GM18520 (cell line): ENCODE results near the gene ODF2.
"Not testable (repeated sequence)": the region's sequence is repeated elsewhere in the genome, so short reads cannot be mapped to it uniquely, and the experiment has no call there.

Experiments used
- ATAC-seq: cut with Tn5 transposase; IDR thresholded peaks from one replicate; pipeline ENCODE4 v1.9.1; 2021; ENCODE audit not compliant: unreplicated experiment

Gene ODF2

GRCh38 chr9:128423356-128423755 is 32.5 kb upstream of the ODF2 start:
- ATAC-seq: not testable (repeated sequence)

- ATAC-seq: no peak
Measured at GRCh38 chr9:128424268-128424780, 31.5 kb upstream of the ODF2 start.

GRCh38 chr9:128428644-128429512 is 26.9 kb upstream of the ODF2 start:
- ATAC-seq: no peak

GRCh38 chr9:128429513-128430086 is 26.2 kb upstream of the ODF2 start:
- no peak for ATAC-seq

GRCh38 chr9:128431207-128431606 is 24.6 kb upstream of the ODF2 start:
- ATAC-seq: no peak

GRCh38 chr9:128434340-128434739 is 21.5 kb upstream of the ODF2 start:
- no peak for ATAC-seq

GRCh38 chr9:128435611-128436010 is 20.2 kb upstream of the ODF2 start:
- ATAC-seq: no peak

- no peak for ATAC-seq
Measured at GRCh38 chr9:128438343-128439109, 17.3 kb upstream of the ODF2 start.

- no peak for ATAC-seq
Measured at GRCh38 chr9:128439273-128439672, 16.5 kb upstream of the ODF2 start.

- ATAC-seq: no peak
Measured at GRCh38 chr9:128442150-128442549, 13.7 kb upstream of the ODF2 start.

- not testable (repeated sequence) for ATAC-seq
Measured at GRCh38 chr9:128446505-128446904, 9.3 kb upstream of the ODF2 start.

GRCh38 chr9:128448746-128449145 is 7.1 kb upstream of the ODF2 start:
- no peak for ATAC-seq

GRCh38 chr9:128454991-128455390 is 815 bp upstream of the ODF2 start:
- ATAC-seq: no peak

GRCh38 chr9:128456613-128457061 is 831 bp downstream of the ODF2 start:
- peak; percentile 54 for ATAC-seq

- ATAC-seq: no peak
Measured at GRCh38 chr9:128457207-128457606, 1.4 kb downstream of the ODF2 start.

- no peak for ATAC-seq
Measured at GRCh38 chr9:128459011-128459410, 3.2 kb downstream of the ODF2 start.

GRCh38 chr9:128469070-128469469 is 13.3 kb downstream of the ODF2 start:
- no peak for ATAC-seq

- ATAC-seq: no peak
Measured at GRCh38 chr9:128470560-128470959, 14.8 kb downstream of the ODF2 start.

GRCh38 chr9:128473104-128473503 is 17.3 kb downstream of the ODF2 start:
- no peak for ATAC-seq

- no peak for ATAC-seq
Measured at GRCh38 chr9:128475867-128476266, 20.1 kb downstream of the ODF2 start.

- no peak for ATAC-seq
Measured at GRCh38 chr9:128479262-128479661, 23.5 kb downstream of the ODF2 start.
